H1 (cell line): ENCODE measurements around the gene TBC1D22A. TPM values are rescaled to one million over a fixed set of nuclear protein-coding genes. Genes with fewer than 3 reads are reported as not detected.

Source experiments
- CTCF ChIP-seq, 3 experiments: IDR thresholded peaks; 1 replicate in 2 of 3; 2 replicates in 1 of 3; pipeline versions ENCODE4 v1.5.1 to v1.6.1; 2011; ENCODE audit warnings: low read length in 3 of 3, mild to moderate bottlenecking in 3 of 3, inconsistent platforms in 2 of 3, low read depth in 1 of 3, moderate library complexity in 1 of 3; ENCODE audit not compliant: insufficient read depth in 1 of 3; ENCODE audit errors: control extremely low read depth in 1 of 3
- KDM5A ChIP-seq: fragments of 200-600 bp; IDR thresholded peaks from 2 replicates; pipeline ENCODE4 v1.7.1; 2012; ENCODE audit warnings: mild to moderate bottlenecking, low read length, inconsistent platforms, mixed read lengths
- SIX5 ChIP-seq: IDR thresholded peaks from 2 replicates; pipeline ENCODE4 v1.6.1; 2011; ENCODE audit warnings: mild to moderate bottlenecking, low read depth, low read length
- TBP ChIP-seq: IDR thresholded peaks from 2 replicates; pipeline ENCODE4 v1.6.1; 2011; ENCODE audit warnings: low read depth, low read length, improper control_type of control experiment
- USF2 ChIP-seq: IDR thresholded peaks from 2 replicates; pipeline ENCODE4 v1.6.1; 2011; ENCODE audit warnings: low read length, improper control_type of control experiment
- polyA plus RNA-seq, 7 experiments: library from polyadenylated mRNA; depleted of rRNA in 3 of 7; stranded (reverse) in 5 of 7; unstranded in 2 of 7; fragments of >200 nt in 5 of 7; fragments of 200-250 nt in 2 of 7; gene quantifications; 1 replicate in 5 of 7; 2 replicates in 1 of 7; 4 replicates in 1 of 7; pipeline versions ENCODE4 v1.2.1 to v1.2.3, GENCODE V29; 2011 to 2013; ENCODE audit warnings: missing spikeins in 2 of 7, mixed read lengths in 2 of 7
- total RNA-seq: library from RNA; stranded (reverse); fragmentation: NEBNext Ultra II Directional; extraction: Animal tissue kit (Norgen Biotek cat#: 25700); gene quantifications from 2 replicates; pipeline ENCODE4 v1.2.1, GENCODE V29; 2021

The TBC1D22A gene
- total and polyA plus RNA-seq, 2 of the 8 experiments (the other 6 are each of a cell fraction or from before 2014, with no cell fraction given): 11.9 to 18.4 TPM

GRCh38 chr22:47021371-47022074 is 259.1 kb downstream of the TBC1D22A start (continued):
- no peak for TF ChIP-seq SIX5
- TF ChIP-seq CTCF (IDR thresholded peaks at IDR 0.05; ENCODE audit: control extremely low read depth in 1 of 3, insufficient read depth in 1 of 3, low read depth in 1 of 3, low read length in 3 of 3): no peak
- TF ChIP-seq USF2: no peak
- no peak for TF ChIP-seq KDM5A
- TF ChIP-seq TBP: no peak
